CD4-positive, alpha-beta memory T cell (primary cell): ENCODE data around the gene ITGAE. TPM values are rescaled to one million over a fixed set of nuclear protein-coding genes. Genes with fewer than 3 reads are reported as not detected.

Source experiments
- CTCF ChIA-PET: fragments of 350-600 bp; sonication (Branson Sonifier 250); formaldehyde crosslinking; loops from one replicate; lab custom pipeline; 2021; ENCODE audit warnings: inconsistent platforms; ENCODE audit not compliant: partially characterized antibody; lab: Charles Lee
- POLR2A ChIA-PET: fragments of 350-600 bp; sonication (Branson Sonifier 250); formaldehyde crosslinking; loops from one replicate; lab custom pipeline; 2021; ENCODE audit not compliant: partially characterized antibody; lab: Charles Lee
- DNase-seq, 5 donors: peaks; one replicate each; pipeline versions ENCODE4 v3.0.0 to v3.0.0-alpha.2; 2020 to 2022; ENCODE audit warnings: mixed read lengths in 1 of 5
- H3K27ac ChIP-seq: one replicate; pipeline ENCODE4 v1.7.0; 2013; ENCODE audit warnings: low read depth, low read length
- H3K27me3 ChIP-seq: 2 replicates; pipeline ENCODE4 v1.7.0; 2013; ENCODE audit warnings: mild to moderate bottlenecking, low read length, moderate library complexity; ENCODE audit not compliant: insufficient read depth
- H3K36me3 ChIP-seq: 2 replicates; pipeline ENCODE4 v1.7.0; 2013; ENCODE audit warnings: mild to moderate bottlenecking, low read length, moderate library complexity; ENCODE audit not compliant: insufficient read depth
- H3K4me1 ChIP-seq: 2 replicates; pipeline ENCODE4 v1.7.0; 2013; ENCODE audit warnings: mild to moderate bottlenecking, low read length, moderate library complexity; ENCODE audit not compliant: insufficient read depth
- H3K4me3 ChIP-seq, 2 donors: one replicate each; pipeline ENCODE4 v1.7.0; 2013; ENCODE audit warnings: low read length in 2 of 2, mild to moderate bottlenecking in 1 of 2
- H3K9me3 ChIP-seq, 2 donors: one replicate each; pipeline ENCODE4 v1.7.0; 2013; ENCODE audit warnings: low read length in 2 of 2, control low read depth in 1 of 2; ENCODE audit not compliant: control insufficient read depth in 1 of 2
- H3K27ac Mint-ChIP-seq, 7 donors: one replicate each; pipeline ENCODE4 v1.8.0; 2020 to 2021; ENCODE audit warnings: mixed read lengths in 7 of 7, mild to moderate bottlenecking in 6 of 7, inconsistent platforms in 3 of 7, moderate library complexity in 3 of 7
- H3K27me3 Mint-ChIP-seq, 2 donors: one replicate each; pipeline ENCODE4 v1.8.0; 2020 to 2021; ENCODE audit warnings: mixed read lengths in 2 of 2
- H3K36me3 Mint-ChIP-seq, 2 donors: one replicate each; pipeline ENCODE4 v1.8.0; 2020 to 2021; ENCODE audit warnings: mixed read lengths in 2 of 2, inconsistent platforms in 1 of 2, mild to moderate bottlenecking in 1 of 2
- H3K4me1 Mint-ChIP-seq, 4 donors: one replicate each; pipeline ENCODE4 v1.8.0; 2020 to 2021; ENCODE audit warnings: mixed read lengths in 4 of 4, mild to moderate bottlenecking in 1 of 4
- H3K4me3 Mint-ChIP-seq, 8 donors: one replicate each; pipeline ENCODE4 v1.8.0; 2020 to 2021; ENCODE audit warnings: mixed read lengths in 8 of 8, mild to moderate bottlenecking in 7 of 8, moderate library complexity in 6 of 8, inconsistent platforms in 3 of 8
- H3K9me3 Mint-ChIP-seq, 8 donors: one replicate each; pipeline ENCODE4 v1.8.0; 2020 to 2021; ENCODE audit warnings: mixed read lengths in 8 of 8, mild to moderate bottlenecking in 5 of 8, inconsistent platforms in 3 of 8, moderate library complexity in 1 of 8
- intact Hi-C: fragments of 100-400 bp; cut with micrococcal nuclease; formaldehyde crosslinking; loops from one replicate; pipeline ENCODE4 v1.15.1; 2023
- polyA plus RNA-seq, 2 donors: library from polyadenylated mRNA; unstranded; fragments of 300-500 nt; fragmentation: Illumina TruSeq; gene quantifications; one replicate each; pipeline ENCODE4 v1.2.3, GENCODE V29; 2021
- total RNA-seq, 2 experiments: library from RNA; stranded (reverse); gene quantifications; one replicate each; pipeline ENCODE4 v1.2.3, GENCODE V29; 2021

ITGAE gene, protein sequence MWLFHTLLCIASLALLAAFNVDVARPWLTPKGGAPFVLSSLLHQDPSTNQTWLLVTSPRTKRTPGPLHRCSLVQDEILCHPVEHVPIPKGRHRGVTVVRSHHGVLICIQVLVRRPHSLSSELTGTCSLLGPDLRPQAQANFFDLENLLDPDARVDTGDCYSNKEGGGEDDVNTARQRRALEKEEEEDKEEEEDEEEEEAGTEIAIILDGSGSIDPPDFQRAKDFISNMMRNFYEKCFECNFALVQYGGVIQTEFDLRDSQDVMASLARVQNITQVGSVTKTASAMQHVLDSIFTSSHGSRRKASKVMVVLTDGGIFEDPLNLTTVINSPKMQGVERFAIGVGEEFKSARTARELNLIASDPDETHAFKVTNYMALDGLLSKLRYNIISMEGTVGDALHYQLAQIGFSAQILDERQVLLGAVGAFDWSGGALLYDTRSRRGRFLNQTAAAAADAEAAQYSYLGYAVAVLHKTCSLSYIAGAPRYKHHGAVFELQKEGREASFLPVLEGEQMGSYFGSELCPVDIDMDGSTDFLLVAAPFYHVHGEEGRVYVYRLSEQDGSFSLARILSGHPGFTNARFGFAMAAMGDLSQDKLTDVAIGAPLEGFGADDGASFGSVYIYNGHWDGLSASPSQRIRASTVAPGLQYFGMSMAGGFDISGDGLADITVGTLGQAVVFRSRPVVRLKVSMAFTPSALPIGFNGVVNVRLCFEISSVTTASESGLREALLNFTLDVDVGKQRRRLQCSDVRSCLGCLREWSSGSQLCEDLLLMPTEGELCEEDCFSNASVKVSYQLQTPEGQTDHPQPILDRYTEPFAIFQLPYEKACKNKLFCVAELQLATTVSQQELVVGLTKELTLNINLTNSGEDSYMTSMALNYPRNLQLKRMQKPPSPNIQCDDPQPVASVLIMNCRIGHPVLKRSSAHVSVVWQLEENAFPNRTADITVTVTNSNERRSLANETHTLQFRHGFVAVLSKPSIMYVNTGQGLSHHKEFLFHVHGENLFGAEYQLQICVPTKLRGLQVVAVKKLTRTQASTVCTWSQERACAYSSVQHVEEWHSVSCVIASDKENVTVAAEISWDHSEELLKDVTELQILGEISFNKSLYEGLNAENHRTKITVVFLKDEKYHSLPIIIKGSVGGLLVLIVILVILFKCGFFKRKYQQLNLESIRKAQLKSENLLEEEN
- total RNA-seq (10 to 100 TPM; 17.2 to 18.7 TPM), polyA plus RNA-seq (10 to 100 TPM; 36.6 to 43.6 TPM)

DNA sequence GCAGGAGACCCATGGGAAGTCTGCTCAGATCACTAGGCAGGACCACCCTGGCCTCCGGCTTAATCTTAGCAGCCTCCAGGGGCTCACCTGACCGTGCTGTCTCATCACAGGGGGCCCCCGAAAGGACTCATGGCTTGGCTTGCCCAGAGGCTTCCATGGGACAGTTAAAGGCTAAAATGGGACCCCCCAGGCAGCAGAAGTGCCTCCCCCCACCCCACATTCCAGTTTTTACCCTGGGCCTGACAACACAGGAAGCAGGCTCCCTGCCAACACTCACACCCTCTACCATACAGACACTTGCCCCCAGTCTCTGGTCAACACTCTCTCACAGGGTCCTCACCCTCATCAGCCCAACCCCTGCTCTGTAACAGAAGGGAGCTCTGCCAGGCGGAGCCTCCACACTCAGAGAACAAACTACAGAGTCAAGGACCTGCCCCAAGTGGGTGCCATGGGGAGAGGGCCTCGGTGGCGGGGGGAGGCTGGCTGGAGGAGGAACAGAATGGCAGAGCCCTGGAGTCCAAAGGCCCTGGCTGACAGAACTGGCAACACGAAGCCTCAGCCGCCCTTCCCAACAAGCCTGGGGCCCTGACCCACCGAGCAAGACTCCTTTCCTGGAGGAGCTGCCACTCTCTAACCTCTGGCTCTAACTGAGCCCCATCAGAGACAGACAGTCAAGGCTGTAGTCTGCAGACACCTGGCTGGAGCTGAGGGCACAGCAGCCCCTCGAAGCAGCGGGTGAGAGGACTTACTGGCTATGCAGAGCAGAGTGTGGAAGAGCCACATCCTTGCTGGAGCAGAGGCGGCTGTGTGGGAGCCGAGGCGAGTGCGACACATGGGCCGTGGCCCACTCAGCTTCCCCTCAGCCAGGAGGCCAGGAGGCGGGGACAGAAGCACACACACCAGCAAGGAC lies at the start of gene ITGAE:
TSS of gene ITGAE (minus strand) at position 827 of the 910 bp plus-strand sequence. CDS start at position 783, 44 bp downstream.
- POLR2A ChIA-PET: no interaction called here
- intact Hi-C loops: no loop called here
- Histone ChIP-seq H3K27me3 (no peaks in the 10 kb centered on the region), H3K9me3 (no peaks in the 10 kb centered on the region), H3K4me1 (peaks cover 13% of the 10 kb centered on the region), H3K36me3 (no peaks in the 10 kb centered on the region), H3K27ac (no peak within 1 kb of the TSS), H3K4me3 (no peak within 1 kb of the TSS)
- Mint-ChIP-seq H3K36me3 (peaks cover 0 to 5% of the 10 kb centered on the region in 2 donors), H3K27ac (peak within 1 kb of the TSS in 2 of 7 donors; percentile 36 to 65), H3K9me3 (no peaks in the 10 kb centered on the region), H3K4me3 (peak within 1 kb of the TSS in 3 of 8 donors; percentile 44 to 63 (median 61)), H3K4me1 (peaks cover 7 to 21% (median 13%) of the 10 kb centered on the region in 4 donors), H3K27me3 (no peaks in the 10 kb centered on the region)
- DNase-seq: no peak
- CTCF ChIA-PET: no interaction called here

- Histone ChIP-seq H3K4me1 (peaks cover 27% of the 10 kb centered on the region), H3K9me3 (no peaks in the 10 kb centered on the region), H3K27ac (no peak overlapping the region), H3K36me3 (no peaks in the 10 kb centered on the region), H3K27me3 (no peaks in the 10 kb centered on the region), H3K4me3 (no peak overlapping the region)
- Mint-ChIP-seq H3K27ac (no peak overlapping the region), H3K9me3 (peaks cover 0 to 2% (median 0%) of the 10 kb centered on the region in 8 donors), H3K4me3 (no peak overlapping the region), H3K36me3 (peaks cover 3 to 14% of the 10 kb centered on the region in 2 donors), H3K4me1 (peaks cover 11 to 28% (median 19%) of the 10 kb centered on the region in 4 donors), H3K27me3 (peaks cover 0 to 2% of the 10 kb centered on the region in 2 donors)
- POLR2A ChIA-PET: no interaction called here
- intact Hi-C loops: loop anchor here (5.0 to 10.0 kb wide), 3 partner anchors 166 to 801 kb away; partner anchors contain the start of gene UBE2G1
- DNase-seq: no peak
- CTCF ChIA-PET: interaction anchor here (0.7 to 9.0 kb wide), 4 partner anchors 14 to 111 kb away, joined by 3 to 127 read pairs (median 4); no protein-coding TSS in a partner anchor
Measured at GRCh38 chr17:3848229-3848835, 47.3 kb upstream of the ITGAE start.

DNA sequence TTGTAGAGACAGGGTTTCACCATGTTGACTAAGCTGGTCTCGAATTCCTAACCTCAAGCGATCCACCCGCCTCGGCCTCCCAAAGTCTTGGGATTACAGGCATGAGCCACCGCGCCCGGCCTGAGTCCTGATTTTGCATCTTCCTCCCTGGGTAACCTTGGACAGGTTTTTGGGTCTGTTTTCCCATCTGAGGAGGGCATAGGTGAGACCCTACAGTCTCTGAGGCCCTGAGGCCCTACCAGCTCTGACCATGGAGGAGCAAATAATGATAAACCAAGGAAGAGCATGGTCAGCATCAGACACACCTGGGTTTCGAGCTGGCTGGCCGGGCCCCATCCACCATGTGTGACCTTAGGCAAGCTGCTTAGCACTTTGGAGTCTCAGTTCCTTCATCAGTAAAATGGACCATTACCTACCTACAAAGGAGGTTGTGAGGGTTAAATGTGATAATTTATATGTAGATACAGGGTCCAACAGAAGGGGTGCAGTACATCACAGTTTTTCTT lies 46.2 kb upstream of the ITGAE start:
- H3K36me3 Mint-ChIP-seq: peaks cover 3 to 14% of the 10 kb centered on the region in 2 donors
- Histone ChIP-seq H3K27me3 (no peaks in the 10 kb centered on the region), H3K36me3 (peaks cover 7% of the 10 kb centered on the region), H3K27ac (no peak overlapping the region), H3K4me1 (peaks cover 30% of the 10 kb centered on the region), H3K9me3 (no peaks in the 10 kb centered on the region), H3K4me3 (no peak overlapping the region)
- ChIA-PET CTCF (interaction anchor here (0.9 to 9.0 kb wide), 12 partner anchors 10 to 131 kb away, joined by 3 to 127 read pairs (median 6); partner anchors contain the start of gene CAMKK1), POLR2A (interaction anchor here (0.7 to 2.0 kb wide), 2 partner anchors 9 to 1530 kb away, joined by 3 to 6 read pairs; no protein-coding TSS in a partner anchor)
- intact Hi-C loops: loop anchor here (2.0 to 10.0 kb wide), 4 partner anchors 118 to 800 kb away; partner anchors contain the start of genes ATP2A3 and UBE2G1
- H3K4me3 Mint-ChIP-seq: peak overlapping the region in 2 of 8 donors; percentile 41 to 96
- DNase-seq: no peak
- H3K27me3 Mint-ChIP-seq: no peaks in the 10 kb centered on the region
- H3K4me1 Mint-ChIP-seq: peaks cover 11 to 29% (median 20%) of the 10 kb centered on the region in 4 donors
- H3K27ac Mint-ChIP-seq: no peak overlapping the region
- peaks cover 0 to 2% (median 0%) of the 10 kb centered on the region in 8 donors for H3K9me3 Mint-ChIP-seq

- Histone ChIP-seq H3K9me3 (no peaks in the 10 kb centered on the region), H3K36me3 (peaks cover 7% of the 10 kb centered on the region), H3K27ac (no peak overlapping the region), H3K4me1 (peaks cover 30% of the 10 kb centered on the region), H3K4me3 (peak overlapping the region in 1 of 2 donors; percentile 85), H3K27me3 (no peaks in the 10 kb centered on the region)
- intact Hi-C loops: loop anchor here (1.0 to 10.0 kb wide), 7 partner anchors 109 to 799 kb away; partner anchors contain the start of genes ATP2A3, EMC6, TAX1BP3 and UBE2G1
- no peaks in the 10 kb centered on the region for H3K27me3 Mint-ChIP-seq
- H3K27ac Mint-ChIP-seq: peak overlapping the region in 6 of 7 donors; percentile 29 to 90 (median 52)
- DNase-seq: no peak
- peaks cover 11 to 29% (median 20%) of the 10 kb centered on the region in 4 donors for H3K4me1 Mint-ChIP-seq
- H3K4me3 Mint-ChIP-seq: peak overlapping the region; percentile 91 to 96 (median 94)
- peaks cover 0 to 1% (median 0%) of the 10 kb centered on the region in 8 donors for H3K9me3 Mint-ChIP-seq
- CTCF ChIA-PET: interaction anchor here (0.7 to 9.0 kb wide), 23 partner anchors 10 to 798 kb away, joined by 3 to 127 read pairs (median 4); partner anchors contain the start of gene CAMKK1
- peaks cover 3 to 14% of the 10 kb centered on the region in 2 donors for H3K36me3 Mint-ChIP-seq
- POLR2A ChIA-PET: interaction anchor here (0.5 to 3.5 kb wide), 21 partner anchors 9 to 1529 kb away, joined by 3 to 32 read pairs (median 5); partner anchors contain the start of genes ATP2A3, CAMKK1, CTNS and CYB5D2
Measured at GRCh38 chr17:3846437-3847164, 45.6 kb upstream of the ITGAE start.
